COLO668 (cell line): ENCODE measurements around the gene DPM3.
"Not testable (repeated sequence)": the region's sequence is repeated elsewhere in the genome, so short reads cannot be mapped to it uniquely, and the experiment has no call there.

Experiments
- DNase-seq: peaks from one replicate; lab custom pipeline; 2025; ENCODE audit not compliant: unreplicated experiment; lab: John Stamatoyannopoulos, UW

DPM3 gene

GRCh38 chr1:155139895-155140629, at the start of gene DPM3:
TSS of gene DPM3 (minus strand) at chr1:155140531. CDS start at chr1:155140240, 291 bp downstream.
- peak; percentile 95 for DNase-seq

GRCh38 chr1:155189926-155190325, 49.6 kb upstream of the DPM3 start:
- DNase-seq, result not testable (repeated sequence)

- peak; percentile 23 for DNase-seq
Observed at GRCh38 chr1:155188268-155188667, 47.9 kb upstream of the DPM3 start.

- peak; percentile 46 for DNase-seq
Observed at GRCh38 chr1:155187456-155187891, 47.1 kb upstream of the DPM3 start.

- peak; percentile 64 for DNase-seq
Observed at GRCh38 chr1:155186794-155187455, 46.6 kb upstream of the DPM3 start.

- DNase-seq, result peak; percentile 68
Observed at GRCh38 chr1:155186067-155186793, 45.9 kb upstream of the DPM3 start.

- DNase-seq, result no peak
Observed at GRCh38 chr1:155185783-155186066, 45.4 kb upstream of the DPM3 start.

GRCh38 chr1:155184835-155185782, 44.8 kb upstream of the DPM3 start:
- DNase-seq, result peak; percentile 87

GRCh38 chr1:155184351-155184811, 44.0 kb upstream of the DPM3 start:
- DNase-seq, result no peak

GRCh38 chr1:155183775-155184221, 43.5 kb upstream of the DPM3 start:
- no peak for DNase-seq

GRCh38 chr1:155182052-155182550, 41.8 kb upstream of the DPM3 start:
- no peak for DNase-seq

GRCh38 chr1:155181371-155182051, 41.2 kb upstream of the DPM3 start:
- DNase-seq, result no peak

GRCh38 chr1:155179112-155180031, 39.0 kb upstream of the DPM3 start:
- no peak for DNase-seq

GRCh38 chr1:155178441-155179111, 38.2 kb upstream of the DPM3 start:
- no peak for DNase-seq

- no peak for DNase-seq
Observed at GRCh38 chr1:155177918-155178281, 37.6 kb upstream of the DPM3 start.

GRCh38 chr1:155177192-155177917, 37.0 kb upstream of the DPM3 start:
- DNase-seq, result no peak

GRCh38 chr1:155176544-155177071, 36.3 kb upstream of the DPM3 start:
- DNase-seq, result peak; percentile 96
